ENCODE measurements around the gene KLRC3.

DNA sequence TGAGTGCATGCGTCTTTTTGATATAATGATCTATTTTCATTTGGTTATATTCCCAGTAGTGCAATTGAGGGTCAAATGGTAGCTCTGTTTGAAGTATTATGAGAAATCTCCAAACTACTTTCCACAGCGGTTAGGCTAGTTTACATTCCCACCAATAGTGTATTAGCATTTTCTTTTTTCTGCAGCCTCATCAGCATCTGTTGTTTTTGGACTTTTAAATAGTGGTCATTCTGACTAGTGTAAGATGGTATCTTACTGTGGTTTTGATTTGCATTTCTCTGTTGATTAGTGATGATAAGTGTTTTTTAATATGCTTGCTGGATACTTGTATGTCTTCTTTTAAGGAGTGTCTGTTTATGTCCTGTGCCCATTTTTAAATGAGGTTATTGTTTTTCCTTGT, 36.5 kb upstream of the KLRC3 start:
- TF ChIP-seq POLR2A (IDR thresholded peaks at IDR 0.05; ENCODE audit: low read depth, low read length) (no peak), POLR2AphosphoS5 (IDR thresholded peaks at IDR 0.05; ENCODE audit: low read depth, low read length) (no peak)
